ENCODE measurements around the gene NMUR2. TPM values are rescaled to one million over a fixed set of nuclear protein-coding genes. Genes with fewer than 3 reads are reported as not detected.

Gene NMUR2
- total RNA-seq, 4 donors from 2014 or later: not detected

DNA sequence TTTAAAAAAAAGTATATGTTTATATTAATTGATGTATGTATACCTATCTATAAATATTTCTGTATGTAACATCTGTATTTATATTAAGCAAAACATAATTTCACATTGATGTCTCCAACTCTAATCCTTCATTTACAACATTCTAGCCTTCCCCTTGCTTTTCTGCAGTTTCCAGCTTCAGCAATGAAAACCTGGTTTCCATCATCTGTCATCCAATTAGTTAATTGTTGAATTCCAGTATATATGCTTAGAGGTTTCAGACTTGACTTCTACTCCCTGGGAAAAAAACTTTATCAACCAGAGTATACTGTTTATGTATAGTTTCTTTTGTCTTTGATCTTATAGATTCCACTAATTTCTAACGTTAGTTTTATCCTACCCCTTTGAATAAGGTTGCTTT lies 38.4 kb downstream of the NMUR2 start:
- no peak overlapping the region for H3K4me3 ChIP-seq
- no peak for DNase-seq
- H3K27ac ChIP-seq: no peak overlapping the region
- intact Hi-C loops (cut with DNase I; ENCODE audit: low total_unique reads): no loop called here
- no peaks in the 10 kb centered on the region for H3K4me1 ChIP-seq
- no peaks in the 10 kb centered on the region for H3K27me3 ChIP-seq
- H3K9me3 ChIP-seq: no peaks in the 10 kb centered on the region
- no peaks in the 10 kb centered on the region for H3K36me3 ChIP-seq
- TF ChIP-seq POLR2A (IDR thresholded peaks at IDR 0.05): no peak
- TF ChIP-seq, protein P1, sequence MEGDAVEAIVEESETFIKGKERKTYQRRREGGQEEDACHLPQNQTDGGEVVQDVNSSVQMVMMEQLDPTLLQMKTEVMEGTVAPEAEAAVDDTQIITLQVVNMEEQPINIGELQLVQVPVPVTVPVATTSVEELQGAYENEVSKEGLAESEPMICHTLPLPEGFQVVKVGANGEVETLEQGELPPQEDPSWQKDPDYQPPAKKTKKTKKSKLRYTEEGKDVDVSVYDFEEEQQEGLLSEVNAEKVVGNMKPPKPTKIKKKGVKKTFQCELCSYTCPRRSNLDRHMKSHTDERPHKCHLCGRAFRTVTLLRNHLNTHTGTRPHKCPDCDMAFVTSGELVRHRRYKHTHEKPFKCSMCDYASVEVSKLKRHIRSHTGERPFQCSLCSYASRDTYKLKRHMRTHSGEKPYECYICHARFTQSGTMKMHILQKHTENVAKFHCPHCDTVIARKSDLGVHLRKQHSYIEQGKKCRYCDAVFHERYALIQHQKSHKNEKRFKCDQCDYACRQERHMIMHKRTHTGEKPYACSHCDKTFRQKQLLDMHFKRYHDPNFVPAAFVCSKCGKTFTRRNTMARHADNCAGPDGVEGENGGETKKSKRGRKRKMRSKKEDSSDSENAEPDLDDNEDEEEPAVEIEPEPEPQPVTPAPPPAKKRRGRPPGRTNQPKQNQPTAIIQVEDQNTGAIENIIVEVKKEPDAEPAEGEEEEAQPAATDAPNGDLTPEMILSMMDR (IDR thresholded peaks at IDR 0.05): no peak

DNA sequence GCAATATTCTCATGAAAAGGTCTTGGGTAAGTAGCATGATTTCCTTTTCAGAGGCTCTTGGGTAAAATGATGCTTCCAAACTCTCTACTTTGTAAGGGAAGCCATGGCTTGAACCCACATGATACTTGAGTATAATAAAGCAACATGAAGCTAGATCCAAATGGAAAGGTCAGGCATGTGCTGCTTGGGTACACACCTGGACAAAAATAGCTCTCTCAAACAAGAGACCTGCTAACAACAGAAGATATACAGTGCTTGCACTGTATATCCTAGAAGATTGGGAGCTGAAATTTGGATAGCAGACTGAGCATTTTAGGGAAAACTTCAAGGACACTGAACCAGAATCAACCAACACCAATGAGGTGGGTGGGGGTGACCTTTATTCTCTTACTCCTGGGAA lies 40.2 kb downstream of the NMUR2 start:
- H3K9me3 ChIP-seq: no peaks in the 10 kb centered on the region
- no peak for TF ChIP-seq POLR2A (IDR thresholded peaks at IDR 0.05)
- TF ChIP-seq, protein P1 (IDR thresholded peaks at IDR 0.05): no peak
- no peak overlapping the region for H3K27ac ChIP-seq
- H3K27me3 ChIP-seq: no peaks in the 10 kb centered on the region
- H3K4me3 ChIP-seq: no peak overlapping the region
- H3K4me1 ChIP-seq: no peaks in the 10 kb centered on the region
- no peak for DNase-seq
- H3K36me3 ChIP-seq: no peaks in the 10 kb centered on the region
- intact Hi-C loops (cut with DNase I; ENCODE audit: low total_unique reads): no loop called here

DNA sequence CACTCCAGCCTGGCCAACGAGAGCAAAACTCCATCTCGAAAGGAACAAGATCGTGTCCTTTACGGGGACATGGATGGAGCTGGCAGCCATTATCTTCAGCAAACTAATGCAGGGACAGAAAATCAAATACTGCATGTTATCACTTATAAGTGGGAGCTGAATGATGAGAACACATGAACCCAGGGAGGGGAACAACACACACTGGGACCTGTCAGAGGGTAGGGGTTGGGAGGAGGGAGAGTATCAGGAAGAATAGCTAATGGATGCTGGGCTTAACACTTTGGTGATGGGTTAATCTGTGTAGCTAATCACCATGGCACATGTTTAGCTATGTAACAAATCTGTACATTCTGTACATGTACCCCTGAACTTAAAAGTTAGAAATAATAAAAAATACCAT lies 40.9 kb downstream of the NMUR2 start:
- H3K27ac ChIP-seq: no peak overlapping the region
- no peak overlapping the region for H3K4me3 ChIP-seq
- no peaks in the 10 kb centered on the region for H3K36me3 ChIP-seq
- intact Hi-C loops (cut with DNase I; ENCODE audit: low total_unique reads): no loop called here
- no peaks in the 10 kb centered on the region for H3K9me3 ChIP-seq
- H3K27me3 ChIP-seq: no peaks in the 10 kb centered on the region
- no peak for DNase-seq
- no peaks in the 10 kb centered on the region for H3K4me1 ChIP-seq
- no peak for TF ChIP-seq POLR2A (IDR thresholded peaks at IDR 0.05)
- TF ChIP-seq, protein P1 (IDR thresholded peaks at IDR 0.05): no peak

DNA sequence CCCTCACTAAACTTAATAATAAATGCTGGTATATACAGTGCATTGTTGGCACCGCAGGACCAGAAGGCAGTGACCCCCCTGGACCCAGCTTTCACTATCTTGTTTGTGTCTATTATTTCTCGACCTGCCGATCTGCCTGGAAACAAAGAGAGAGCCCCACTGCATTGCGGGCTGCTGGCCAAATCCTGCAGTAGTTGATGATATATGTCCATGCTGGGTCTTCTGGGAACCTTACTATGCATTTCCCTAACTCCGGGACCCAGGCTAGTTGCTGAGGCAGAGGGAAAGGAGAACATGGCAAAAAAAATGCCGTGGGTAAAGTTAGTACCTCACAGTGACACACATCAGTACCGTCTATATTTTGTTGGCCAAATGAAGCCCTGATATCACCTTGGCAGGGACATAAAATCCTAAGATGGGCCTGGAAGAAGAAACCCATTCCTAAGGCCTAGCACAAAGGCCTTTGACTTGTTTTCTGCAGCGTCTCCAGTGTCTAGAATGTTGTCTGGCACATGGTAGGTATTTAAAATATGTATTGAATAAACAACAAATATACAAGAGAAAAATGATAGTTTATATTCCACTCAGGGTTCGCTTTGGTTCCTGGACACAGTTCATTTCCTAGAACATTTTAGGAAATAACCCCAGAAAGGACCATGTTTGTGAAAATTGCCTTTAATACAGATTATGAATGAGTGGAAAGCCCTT lies 46.1 kb downstream of the NMUR2 start:
- Histone ChIP-seq H3K27me3 (no peaks in the 10 kb centered on the region), H3K27ac (no peak overlapping the region), H3K4me3 (no peak overlapping the region), H3K4me1 (no peaks in the 10 kb centered on the region), H3K36me3 (no peaks in the 10 kb centered on the region), H3K9me3 (no peaks in the 10 kb centered on the region)
- intact Hi-C loops (cut with DNase I; ENCODE audit: low total_unique reads): no loop called here
- no peak for TF ChIP-seq POLR2A (IDR thresholded peaks at IDR 0.05)
- TF ChIP-seq, protein P1 (IDR thresholded peaks at IDR 0.05): no peak
- DNase-seq: no peak

- Histone ChIP-seq H3K4me1 (no peaks in the 10 kb centered on the region), H3K4me3 (no peak overlapping the region), H3K9me3 (no peaks in the 10 kb centered on the region), H3K27ac (no peak overlapping the region), H3K27me3 (no peaks in the 10 kb centered on the region), H3K36me3 (no peaks in the 10 kb centered on the region)
- no peak for DNase-seq
- TF ChIP-seq POLR2A (IDR thresholded peaks at IDR 0.05): no peak
- TF ChIP-seq, protein P1 (IDR thresholded peaks at IDR 0.05): no peak
- intact Hi-C loops (cut with DNase I; ENCODE audit: low total_unique reads): no loop called here
Observed at GRCh38 chr5:152356506-152356905, 48.6 kb downstream of the NMUR2 start.
